ENCODE data around the gene SLC39A11. TPM values are rescaled to one million over a fixed set of nuclear protein-coding genes. Genes with fewer than 3 reads are reported as not detected.

SLC39A11 gene
- total RNA-seq, 1 experiment from 2014 or later: 57.1 TPM

GRCh38 chr17:72927760-72928159, 164.7 kb downstream of the SLC39A11 start:
- TF ChIP-seq CTCF (conservative IDR thresholded peaks at IDR 0.05): no peak
- no peak for TF ChIP-seq EZH2 (IDR thresholded peaks at IDR 0.05; ENCODE audit: low read depth)
- H3F3A ChIP-seq (ENCODE audit: insufficient read depth, low read depth): no peaks in the 10 kb centered on the region
- no peaks in the 10 kb centered on the region for H3K9me2 ChIP-seq (ENCODE audit: insufficient read depth)
- H3K4me2 ChIP-seq: no peak overlapping the region
- no peaks in the 10 kb centered on the region for H3K36me3 ChIP-seq (ENCODE audit: low read depth)
- no peaks in the 10 kb centered on the region for H3K27me3 ChIP-seq (ENCODE audit: insufficient read depth, low read depth)
- ChIA-PET CTCF (no interaction called here), POLR2A (ENCODE audit: unreplicated experiment) (no interaction called here)
- no peaks in the 10 kb centered on the region for H3K9me3 ChIP-seq (ENCODE audit: insufficient read depth, low read depth)
- no TSS peak for BruUV-seq (replicated peaks)
- H4K20me1 ChIP-seq (ENCODE audit: insufficient read depth): no peaks in the 10 kb centered on the region
- no peak for DNase-seq
- H3K4me1 ChIP-seq (replicated peaks; ENCODE audit: insufficient read depth): no peaks in the 10 kb centered on the region
- intact Hi-C loops (cut with micrococcal nuclease; ENCODE audit: unreplicated experiment): no loop called here
- no peak overlapping the region for H3K27ac ChIP-seq
- H2AFZ ChIP-seq: no peak overlapping the region
- H3K79me2 ChIP-seq (ENCODE audit: low read depth): no peaks in the 10 kb centered on the region
- no peak overlapping the region for H3K4me3 ChIP-seq

DNA sequence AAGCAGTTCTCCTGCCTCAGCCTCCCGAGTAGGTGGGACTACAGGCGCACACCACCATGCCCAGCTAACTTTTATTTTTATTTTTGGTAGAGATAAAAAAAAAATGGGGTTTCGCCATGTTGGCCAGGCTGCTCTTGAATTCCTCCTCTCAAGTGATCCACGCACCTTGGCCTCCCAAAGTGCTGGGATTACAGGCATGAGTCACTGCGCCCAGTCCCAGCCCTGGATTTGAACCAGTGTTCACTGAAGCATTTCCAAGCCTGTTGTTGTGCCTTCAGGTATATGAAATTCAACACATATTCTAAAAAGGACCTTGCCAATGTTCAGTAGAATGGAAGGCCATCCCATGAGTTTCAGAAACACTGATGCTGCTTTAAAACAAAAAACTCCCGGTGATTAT, 165.3 kb downstream of the SLC39A11 start:
- POLR2A ChIA-PET (ENCODE audit: unreplicated experiment): no interaction called here
- H3F3A ChIP-seq (ENCODE audit: insufficient read depth, low read depth): no peaks in the 10 kb centered on the region
- no peaks in the 10 kb centered on the region for H3K36me3 ChIP-seq (ENCODE audit: low read depth)
- no peaks in the 10 kb centered on the region for H3K27me3 ChIP-seq (ENCODE audit: insufficient read depth, low read depth)
- intact Hi-C loops (cut with micrococcal nuclease; ENCODE audit: unreplicated experiment): no loop called here
- H3K79me2 ChIP-seq (ENCODE audit: low read depth): no peaks in the 10 kb centered on the region
- H3K4me3 ChIP-seq: no peak overlapping the region
- no peak overlapping the region for H2AFZ ChIP-seq
- H3K9me2 ChIP-seq (ENCODE audit: insufficient read depth): no peaks in the 10 kb centered on the region
- no peak overlapping the region for H3K27ac ChIP-seq
- H3K9me3 ChIP-seq (ENCODE audit: insufficient read depth, low read depth): no peaks in the 10 kb centered on the region
- no peak overlapping the region for H3K4me2 ChIP-seq
- BruUV-seq (replicated peaks): no TSS peak
- H3K4me1 ChIP-seq (replicated peaks; ENCODE audit: insufficient read depth): no peaks in the 10 kb centered on the region
- CTCF ChIA-PET: no interaction called here
- no peak for DNase-seq
- TF ChIP-seq EZH2 (IDR thresholded peaks at IDR 0.05; ENCODE audit: low read depth) (no peak), CTCF (conservative IDR thresholded peaks at IDR 0.05) (no peak)
- H4K20me1 ChIP-seq (ENCODE audit: insufficient read depth): no peaks in the 10 kb centered on the region

GRCh38 chr17:72926171-72926570, 166.3 kb downstream of the SLC39A11 start:
- H3K27me3 ChIP-seq (ENCODE audit: insufficient read depth, low read depth): no peaks in the 10 kb centered on the region
- POLR2A ChIA-PET (ENCODE audit: unreplicated experiment): no interaction called here
- TF ChIP-seq EZH2 (IDR thresholded peaks at IDR 0.05; ENCODE audit: low read depth) (no peak), CTCF (conservative IDR thresholded peaks at IDR 0.05) (no peak)
- H3K4me3 ChIP-seq: no peak overlapping the region
- no peak overlapping the region for H2AFZ ChIP-seq
- H3K4me2 ChIP-seq: no peak overlapping the region
- H3K79me2 ChIP-seq (ENCODE audit: low read depth): no peaks in the 10 kb centered on the region
- H3K9me3 ChIP-seq (ENCODE audit: insufficient read depth, low read depth): no peaks in the 10 kb centered on the region
- no TSS peak for BruUV-seq (replicated peaks)
- no peaks in the 10 kb centered on the region for H3K9me2 ChIP-seq (ENCODE audit: insufficient read depth)
- CTCF ChIA-PET: no interaction called here
- no peak for DNase-seq
- no peaks in the 10 kb centered on the region for H4K20me1 ChIP-seq (ENCODE audit: insufficient read depth)
- H3K27ac ChIP-seq: no peak overlapping the region
- no peaks in the 10 kb centered on the region for H3K4me1 ChIP-seq (replicated peaks; ENCODE audit: insufficient read depth)
- intact Hi-C loops (cut with micrococcal nuclease; ENCODE audit: unreplicated experiment): no loop called here
- H3F3A ChIP-seq (ENCODE audit: insufficient read depth, low read depth): no peaks in the 10 kb centered on the region
- no peaks in the 10 kb centered on the region for H3K36me3 ChIP-seq (ENCODE audit: low read depth)

Data from PC-9 (cell line).